Ovary (tissue), 9 donors: ENCODE measurements around the gene LIPH. TPM values are rescaled to one million over a fixed set of nuclear protein-coding genes. Genes with fewer than 3 reads are reported as not detected.

Source experiments
- DNase-seq, 5 donors: peaks; one replicate each; pipeline ENCODE4 v3.0.0-alpha.2; 2019 to 2020
- H3K27ac ChIP-seq, 2 donors: fragments of 200-600 bp; one replicate each; pipeline versions ENCODE4 v1.5.1 to v1.8.0; 2019 to 2022
- H3K27me3 ChIP-seq: fragments of 200-600 bp; one replicate; pipeline ENCODE4 v1.8.0; 2022
- H3K36me3 ChIP-seq: fragments of 200-600 bp; sonication (generic); one replicate; pipeline ENCODE4 v1.5.1; 2019
- H3K4me1 ChIP-seq: one replicate; pipeline ENCODE4 v1.8.1; 2013; ENCODE audit warnings: mild to moderate bottlenecking, moderate library complexity; ENCODE audit not compliant: insufficient read depth
- H3K4me3 ChIP-seq: fragments of 200-600 bp; sonication (generic); one replicate; pipeline ENCODE4 v1.5.1; 2017
- H3K9me3 ChIP-seq, 2 donors: fragments of 200-600 bp in 1 of 2; sonication (generic) in 1 of 2; one replicate each; pipeline versions ENCODE4 v1.5.1 to v1.8.1; 2013 to 2019; ENCODE audit warnings: mild to moderate bottlenecking in 1 of 2, moderate library complexity in 1 of 2
- CTCF ChIP-seq, 3 donors: fragments of 450-650 bp in 2 of 3; fragments of 200-600 bp in 1 of 3; IDR thresholded peaks; one replicate each; pipeline versions ENCODE4 v1.5.1 to v1.8.0; 2016 to 2022; ENCODE audit warnings: antibody characterized with exemption in 3 of 3, mild to moderate bottlenecking in 1 of 3
- EP300 ChIP-seq: sonication (generic); formaldehyde crosslinking; IDR thresholded peaks from one replicate; pipeline ENCODE4 v1.6.1; 2017; ENCODE audit warnings: antibody characterized with exemption
- POLR2A ChIP-seq: fragments of 450-650 bp; IDR thresholded peaks from one replicate; pipeline ENCODE4 v1.6.1; 2017; ENCODE audit warnings: antibody characterized with exemption, mild to moderate bottlenecking, moderate library complexity
- WGBS, 3 donors: extraction: QIAGEN DNeasy Blood & Tissue Kit in 1 of 3; methylation state at CpG; one replicate each; pipeline versions ENCODE4 v1.1.5 to v1.1.7; 2013 to 2017; 5-methylcytosine and 5-hydroxymethylcytosine counted together
- intact Hi-C, 4 donors: fragments of 100-400 bp; cut with DNase I; formaldehyde crosslinking; loops; one replicate each; pipeline versions ENCODE4 v1.11.0 to v1.15.1; 2022 to 2023
- polyA plus RNA-seq, 2 donors: library from polyadenylated mRNA; stranded (reverse); fragments of 200-250 nt in 1 of 2; fragments of 350-450 nt in 1 of 2; fragmentation: Illumina TruSeq in 1 of 2; extraction: RNeasy Lipid Tissue Mini Kit (QIAGEN cat#74804) in 1 of 2; gene quantifications; one replicate each; pipeline ENCODE4 v1.2.3, GENCODE V29; 2013 to 2014
- total RNA-seq, 7 donors: library from RNA; depleted of rRNA in 2 of 7; stranded (reverse); fragments of >200 nt in 2 of 7; fragmentation: NEBNext Ultra II Directional in 3 of 7; extraction: Animal tissue kit (Norgen Biotek cat#: 25700) in 3 of 7; gene quantifications; one replicate each; pipeline versions ENCODE4 v1.1.0 to v1.2.4, GENCODE V29; 2016 to 2023
- donor health status: DM: no; HTN: no; CAD: no; lungs with moderate emphysema.
- donor health status: DM: no; HTN: no; CAD: no.
- donor health status: Bipolar disorder and iron deficiency.
- donor health status: DM: yes; HTN: yes; CAD: no.
- donor health status: DM: no; HTN: no; CAD: no.
- donor health status: DM: yes; HTN: yes; CAD: no.

The LIPH gene
- total and polyA plus RNA-seq, 9 donors = 0.12 to 12.1 (median 0.69) TPM; not detected in 2

GRCh38 chr3:185532901-185533300, 19.5 kb downstream of the LIPH start:
- H3K9me3 ChIP-seq = no peaks in the 10 kb centered on the region
- TF ChIP-seq EP300 = no peak
- TF ChIP-seq POLR2A = no peak
- TF ChIP-seq CTCF (IDR thresholded peaks at IDR 0.05) = no peak
- no peak overlapping the region for H3K27ac ChIP-seq
- H3K36me3 ChIP-seq = no peaks in the 10 kb centered on the region
- no peaks in the 10 kb centered on the region for H3K27me3 ChIP-seq
- DNase-seq = no peak
- H3K4me3 ChIP-seq = no peak overlapping the region
- intact Hi-C loops = no loop called here
- H3K4me1 ChIP-seq = no peaks in the 10 kb centered on the region
- WGBS, 3 donors = 23 to 41% (median 23%) methylated on average over 5 of the region's 5 CpGs

GRCh38 chr3:185530856-185531255, 21.5 kb downstream of the LIPH start:
- intact Hi-C loops = no loop called here
- Histone ChIP-seq H3K9me3 (no peaks in the 10 kb centered on the region), H3K27ac (no peak overlapping the region), H3K27me3 (no peaks in the 10 kb centered on the region), H3K4me1 (no peaks in the 10 kb centered on the region), H3K36me3 (no peaks in the 10 kb centered on the region), H3K4me3 (no peak overlapping the region)
- no peak for DNase-seq
- 56 to 60% (median 59%) methylated on average over 5 of the region's 5 CpGs for WGBS, 3 donors
- no peak for TF ChIP-seq EP300
- TF ChIP-seq POLR2A = no peak
- TF ChIP-seq CTCF (IDR thresholded peaks at IDR 0.05) = no peak

DNA sequence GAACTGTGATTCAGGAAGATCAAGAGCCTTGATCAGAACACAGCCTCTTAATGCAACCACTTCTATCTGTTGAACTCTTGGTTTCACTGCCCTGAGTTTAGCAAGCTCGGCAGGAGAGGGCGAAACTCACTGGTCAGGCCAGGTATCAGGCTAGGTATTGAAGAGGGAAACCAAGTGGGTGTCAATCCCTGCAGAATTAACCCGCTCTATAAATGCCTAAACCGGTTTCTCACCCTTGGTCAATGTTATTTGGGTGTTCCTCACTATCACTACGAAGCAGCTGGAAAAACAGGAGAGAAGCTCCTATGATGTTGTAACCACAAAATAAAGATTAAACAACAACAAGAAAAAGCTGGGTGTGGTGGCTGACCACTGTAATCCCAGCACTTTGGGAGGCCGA, 23.9 kb downstream of the LIPH start:
- no peak for DNase-seq
- Histone ChIP-seq H3K4me3 (no peak overlapping the region), H3K36me3 (no peaks in the 10 kb centered on the region), H3K4me1 (no peaks in the 10 kb centered on the region), H3K9me3 (no peaks in the 10 kb centered on the region), H3K27me3 (no peaks in the 10 kb centered on the region), H3K27ac (no peak overlapping the region)
- no peak for TF ChIP-seq CTCF (IDR thresholded peaks at IDR 0.05)
- TF ChIP-seq EP300 = no peak
- TF ChIP-seq POLR2A = no peak
- intact Hi-C loops = no loop called here
- WGBS, 3 donors = 83 to 89% (median 87%) methylated on average over 6 of the region's 6 CpGs

- WGBS, 3 donors = 79 to 85% (median 82%) methylated on average over 9 of the region's 9 CpGs
- Histone ChIP-seq H3K27me3 (no peaks in the 10 kb centered on the region), H3K4me3 (no peak overlapping the region), H3K9me3 (no peaks in the 10 kb centered on the region), H3K27ac (no peak overlapping the region), H3K4me1 (no peaks in the 10 kb centered on the region), H3K36me3 (no peaks in the 10 kb centered on the region)
- intact Hi-C loops = no loop called here
- DNase-seq = no peak
- TF ChIP-seq EP300 (no peak), CTCF (IDR thresholded peaks at IDR 0.05) (no peak), POLR2A (no peak)
Measured at GRCh38 chr3:185527364-185527763, 25.0 kb downstream of the LIPH start.
